Subcutaneous adipose tissue (tissue), 4 donors: ENCODE measurements around the gene SH3PXD2A. TPM values are rescaled to one million over a fixed set of nuclear protein-coding genes. Genes with fewer than 3 reads are reported as not detected.

Source experiments
- CTCF ChIP-seq: fragments of 450-650 bp; IDR thresholded peaks from one replicate; pipeline ENCODE4 v1.5.1; 2016; ENCODE audit warnings: low read depth, mild to moderate bottlenecking, control low read depth, antibody characterized with exemption, moderate library complexity
- total RNA-seq, 4 donors: library from RNA; depleted of rRNA; stranded (reverse); fragments of >200 nt; gene quantifications; one replicate each; pipeline ENCODE4 v1.1.0, GENCODE V29; 2016

Gene SH3PXD2A
- total RNA-seq, 4 donors from 2014 or later: 13.0 to 23.6 (median 18.7) TPM

- no peak for TF ChIP-seq CTCF
These were observed 153.8 kb downstream of the SH3PXD2A start for GRCh38 chr10:103701380-103702222.

DNA sequence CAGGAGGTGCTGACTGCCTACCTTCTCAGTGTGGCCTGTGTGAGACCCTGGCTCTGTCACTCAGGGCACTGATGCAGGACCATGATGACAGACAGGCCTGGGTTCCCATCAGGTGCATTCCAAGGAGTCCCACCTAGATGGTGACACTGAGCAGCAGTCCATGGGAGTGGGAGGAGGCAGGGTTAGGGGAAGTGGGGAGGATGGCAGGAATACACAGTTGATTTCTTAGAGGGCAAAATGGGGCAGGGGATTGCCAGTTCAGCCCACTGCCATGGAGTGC lies 155.0 kb downstream of the SH3PXD2A start:
- no peak for TF ChIP-seq CTCF

GRCh38 chr10:103699611-103700435 lies 155.6 kb downstream of the SH3PXD2A start:
- TF ChIP-seq CTCF: no peak

GRCh38 chr10:103698266-103698665 lies 157.1 kb downstream of the SH3PXD2A start:
- no peak for TF ChIP-seq CTCF

GRCh38 chr10:103697787-103698186 lies 157.6 kb downstream of the SH3PXD2A start:
- no peak for TF ChIP-seq CTCF

- TF ChIP-seq CTCF: no peak
These were observed 158.8 kb downstream of the SH3PXD2A start for GRCh38 chr10:103696411-103697145.

DNA sequence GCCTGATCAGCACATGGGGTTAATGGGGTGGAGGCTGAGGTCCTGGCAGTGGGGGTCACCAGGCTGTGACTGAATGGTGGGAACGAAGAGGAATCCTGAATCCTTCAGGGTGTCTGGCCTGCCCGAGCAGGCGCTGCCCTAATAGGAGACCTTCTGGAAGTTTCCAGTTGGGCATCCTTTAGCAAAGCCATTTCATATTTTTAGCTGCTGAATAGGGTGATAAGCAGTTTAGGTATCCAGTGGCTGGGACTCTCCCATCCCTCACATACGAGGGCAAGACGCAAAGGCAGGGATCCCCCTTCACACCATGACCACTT lies 159.3 kb downstream of the SH3PXD2A start:
- TF ChIP-seq CTCF: no peak
